ENCODE measurements around the gene PKNOX1.
A peak's percentile ranks its signal among the peaks of the same experiment; 100 is the strongest.
"Not testable (repeated sequence)": the region's sequence is repeated elsewhere in the genome, so short reads cannot be mapped to it uniquely, and the experiment has no call there.

PKNOX1 gene, protein sequence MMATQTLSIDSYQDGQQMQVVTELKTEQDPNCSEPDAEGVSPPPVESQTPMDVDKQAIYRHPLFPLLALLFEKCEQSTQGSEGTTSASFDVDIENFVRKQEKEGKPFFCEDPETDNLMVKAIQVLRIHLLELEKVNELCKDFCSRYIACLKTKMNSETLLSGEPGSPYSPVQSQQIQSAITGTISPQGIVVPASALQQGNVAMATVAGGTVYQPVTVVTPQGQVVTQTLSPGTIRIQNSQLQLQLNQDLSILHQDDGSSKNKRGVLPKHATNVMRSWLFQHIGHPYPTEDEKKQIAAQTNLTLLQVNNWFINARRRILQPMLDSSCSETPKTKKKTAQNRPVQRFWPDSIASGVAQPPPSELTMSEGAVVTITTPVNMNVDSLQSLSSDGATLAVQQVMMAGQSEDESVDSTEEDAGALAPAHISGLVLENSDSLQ

DNA sequence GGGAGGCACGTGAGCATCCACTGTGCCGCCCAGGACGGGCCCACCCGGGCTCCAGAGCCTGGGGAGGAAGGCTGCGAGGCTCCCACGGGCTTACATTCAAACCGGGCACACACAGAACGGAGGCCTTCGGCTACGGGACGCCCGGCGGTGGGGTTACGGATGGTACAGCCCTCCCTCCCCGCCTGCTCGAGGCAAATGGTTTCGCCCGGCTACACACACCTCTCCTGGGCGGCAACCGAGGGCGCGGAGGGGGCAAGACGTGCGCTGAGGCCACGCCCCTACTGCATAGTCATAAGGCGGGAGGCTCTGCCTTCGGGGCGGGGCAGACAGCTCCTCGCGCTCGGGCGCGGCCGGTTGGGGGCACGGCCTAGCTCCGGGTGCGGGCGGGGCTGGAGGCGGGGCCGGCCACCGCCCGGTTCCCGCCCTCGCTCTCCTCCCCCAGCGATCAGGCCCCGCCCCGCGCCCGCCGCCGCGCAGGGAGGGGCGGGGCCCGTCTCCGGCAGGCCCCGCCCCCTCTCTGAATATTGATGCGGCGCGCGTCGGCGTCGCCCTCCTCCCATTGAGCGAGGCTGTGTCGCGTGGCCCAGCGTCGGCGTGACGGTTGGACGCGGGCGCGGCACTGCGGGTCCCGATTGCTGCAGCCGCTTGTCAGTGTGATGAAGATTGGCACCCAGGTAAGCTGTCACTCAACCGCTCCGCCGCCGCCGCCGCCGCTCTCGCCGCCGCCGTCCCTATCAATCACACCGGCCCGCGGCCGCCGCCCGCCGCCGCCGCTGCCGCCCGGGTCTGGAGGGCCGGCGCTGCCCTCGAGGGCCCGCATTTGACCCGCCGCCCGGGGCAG, at the start of gene PKNOX1:
Gene PKNOX1 (plus strand): TSS at position 572 of the 841 bp plus-strand sequence. CDS start 29,820 bp downstream, outside the sequence.
- Histone ChIP-seq H3K4me3 (ENCODE audit: low read length) (peak within 1 kb of the TSS; percentile 62), H3K36me3 (ENCODE audit: control insufficient read depth, low read depth, low read length) (peaks cover 18% of the 10 kb centered on the region), H3K9me3 (ENCODE audit: control insufficient read depth, low read depth, low read length) (no peaks in the 10 kb centered on the region), H3K27ac (ENCODE audit: low read length) (peak within 1 kb of the TSS; percentile 81), H3K4me1 (ENCODE audit: control insufficient read depth, low read depth, low read length) (peaks cover 40% of the 10 kb centered on the region), H3K9ac (ENCODE audit: low read length) (peak within 1 kb of the TSS; percentile 90), H3K27me3 (ENCODE audit: control insufficient read depth, insufficient read depth, low read length) (no peaks in the 10 kb centered on the region)

DNA sequence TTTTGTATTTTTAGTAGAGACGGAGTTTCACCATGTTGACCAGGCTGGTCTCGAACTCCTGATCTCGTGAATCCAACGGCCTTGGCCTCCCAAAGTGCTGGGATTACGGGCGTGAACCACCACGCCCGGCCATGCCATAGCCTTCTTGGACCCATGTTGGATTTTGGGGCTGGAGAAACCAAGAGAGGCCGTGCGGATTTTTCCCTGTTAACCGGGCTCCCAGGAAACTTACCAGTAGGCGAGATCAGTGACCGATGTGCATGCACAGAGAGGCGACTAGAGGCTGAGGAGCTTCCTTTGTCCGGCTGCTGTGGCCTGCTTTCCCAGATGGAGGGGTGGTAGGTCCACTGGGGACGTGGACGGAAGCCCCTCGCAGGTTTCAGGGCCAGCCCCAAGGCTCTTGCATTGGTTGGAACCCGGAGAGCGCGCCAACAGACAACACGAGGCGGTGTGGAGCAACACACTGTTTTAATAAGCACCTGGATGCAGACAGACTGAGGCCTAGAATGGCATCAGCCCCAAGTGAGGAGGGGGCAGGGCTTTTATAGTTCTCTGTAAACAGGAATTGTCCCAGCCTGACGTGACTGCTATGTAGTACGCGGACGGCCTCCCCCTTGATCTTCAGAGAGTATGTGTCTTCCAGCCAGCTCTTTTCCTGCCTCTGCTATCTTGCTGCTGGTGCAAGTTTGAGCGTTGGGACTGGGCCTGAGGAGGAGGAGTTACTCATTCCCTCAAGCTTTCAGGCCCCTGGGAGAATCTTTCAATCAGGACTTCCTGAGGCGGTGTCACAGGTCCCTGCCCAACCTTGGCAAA, 49.0 kb upstream of the PKNOX1 start, which contains the start of gene ERVH48-1:
Gene ERVH48-1 (minus strand): TSS at position 517 of the 813 bp plus-strand sequence. CDS start 6,624 bp downstream, outside the sequence.
- H3K27me3 ChIP-seq (ENCODE audit: control insufficient read depth, insufficient read depth, low read length) = no peaks in the 10 kb centered on the region
- H3K9ac ChIP-seq (ENCODE audit: low read length) = peak within 1 kb of the TSS; percentile 55
- H3K36me3 ChIP-seq (ENCODE audit: control insufficient read depth, low read depth, low read length) = no peaks in the 10 kb centered on the region
- H3K4me3 ChIP-seq (ENCODE audit: low read length) = no peak within 1 kb of the TSS
- H3K27ac ChIP-seq (ENCODE audit: low read length) = peak within 1 kb of the TSS; percentile 65
- H3K9me3 ChIP-seq (ENCODE audit: control insufficient read depth, low read depth, low read length) = no peaks in the 10 kb centered on the region
- H3K4me1 ChIP-seq (ENCODE audit: control insufficient read depth, low read depth, low read length) = peaks cover 15% of the 10 kb centered on the region

DNA sequence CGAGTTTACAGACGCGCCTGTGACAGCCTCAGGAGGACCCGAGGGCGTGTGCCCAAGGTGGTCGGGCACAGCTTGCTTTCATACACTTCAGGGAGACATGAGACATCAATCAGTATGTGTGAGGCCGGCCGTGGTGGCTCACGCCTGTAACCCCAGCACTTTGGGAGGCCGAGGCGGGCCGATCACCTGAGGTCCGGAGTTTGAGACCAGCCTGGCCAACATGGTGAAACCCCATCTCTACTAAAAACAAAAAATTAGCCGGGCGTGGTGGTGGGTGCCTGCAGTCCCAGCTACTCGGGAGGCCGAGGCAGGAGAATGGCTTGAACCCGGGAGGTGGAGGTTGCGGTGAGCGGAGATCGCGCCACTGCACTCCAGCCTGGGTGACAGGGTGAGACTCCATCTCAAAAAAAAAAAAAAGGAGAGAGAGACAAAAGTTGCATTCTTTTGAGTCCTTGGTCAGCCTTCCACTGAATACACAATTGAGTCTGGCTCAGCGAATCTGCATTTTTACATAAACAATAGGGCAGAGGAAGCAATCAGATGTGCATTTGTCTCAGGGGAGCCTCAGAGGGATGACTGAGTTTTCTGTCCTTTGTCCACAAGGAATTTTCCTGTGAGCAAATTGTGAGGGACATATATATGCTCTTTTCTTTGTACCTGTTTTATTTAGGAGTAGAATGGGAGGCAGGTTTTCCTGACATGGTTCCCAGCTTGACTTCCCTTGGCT, 46.7 kb upstream of the PKNOX1 start:
- not testable (repeated sequence) for H3K27ac ChIP-seq (ENCODE audit: low read length); H3K4me3 ChIP-seq (ENCODE audit: low read length); H3K9ac ChIP-seq (ENCODE audit: low read length); H3K9me3 ChIP-seq (ENCODE audit: control insufficient read depth, low read depth, low read length); H3K36me3 ChIP-seq (ENCODE audit: control insufficient read depth, low read depth, low read length); H3K27me3 ChIP-seq (ENCODE audit: control insufficient read depth, insufficient read depth, low read length)
- peaks cover 21% of the 10 kb centered on the region for H3K4me1 ChIP-seq (ENCODE audit: control insufficient read depth, low read depth, low read length)

DNA sequence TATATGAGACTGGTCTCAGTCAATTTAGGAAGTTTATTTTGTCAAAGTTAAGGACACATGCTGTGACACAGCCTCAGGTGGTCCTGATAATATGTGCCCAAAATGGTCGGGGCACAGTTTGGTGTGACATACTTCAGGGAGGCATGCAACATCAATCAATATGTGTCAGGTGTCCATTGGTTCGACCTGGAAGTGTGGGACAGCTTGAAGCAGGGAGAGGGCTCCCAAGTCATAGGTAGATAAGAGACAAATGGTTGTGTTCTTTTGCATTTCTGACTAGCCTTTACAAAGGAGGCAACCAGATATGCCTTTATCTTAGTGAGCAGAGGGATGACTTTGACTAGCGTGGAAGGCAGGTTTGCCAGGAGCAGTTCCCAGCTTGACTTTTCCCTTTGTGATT, 44.4 kb upstream of the PKNOX1 start:
- H3K27ac ChIP-seq (ENCODE audit: low read length) = no peak overlapping the region
- no peaks in the 10 kb centered on the region for H3K27me3 ChIP-seq (ENCODE audit: control insufficient read depth, insufficient read depth, low read length)
- no peak overlapping the region for H3K4me3 ChIP-seq (ENCODE audit: low read length)
- H3K9ac ChIP-seq (ENCODE audit: low read length) = no peak overlapping the region
- no peaks in the 10 kb centered on the region for H3K36me3 ChIP-seq (ENCODE audit: control insufficient read depth, low read depth, low read length)
- H3K9me3 ChIP-seq (ENCODE audit: control insufficient read depth, low read depth, low read length) = no peaks in the 10 kb centered on the region
- H3K4me1 ChIP-seq (ENCODE audit: control insufficient read depth, low read depth, low read length) = peaks cover 10% of the 10 kb centered on the region

DNA sequence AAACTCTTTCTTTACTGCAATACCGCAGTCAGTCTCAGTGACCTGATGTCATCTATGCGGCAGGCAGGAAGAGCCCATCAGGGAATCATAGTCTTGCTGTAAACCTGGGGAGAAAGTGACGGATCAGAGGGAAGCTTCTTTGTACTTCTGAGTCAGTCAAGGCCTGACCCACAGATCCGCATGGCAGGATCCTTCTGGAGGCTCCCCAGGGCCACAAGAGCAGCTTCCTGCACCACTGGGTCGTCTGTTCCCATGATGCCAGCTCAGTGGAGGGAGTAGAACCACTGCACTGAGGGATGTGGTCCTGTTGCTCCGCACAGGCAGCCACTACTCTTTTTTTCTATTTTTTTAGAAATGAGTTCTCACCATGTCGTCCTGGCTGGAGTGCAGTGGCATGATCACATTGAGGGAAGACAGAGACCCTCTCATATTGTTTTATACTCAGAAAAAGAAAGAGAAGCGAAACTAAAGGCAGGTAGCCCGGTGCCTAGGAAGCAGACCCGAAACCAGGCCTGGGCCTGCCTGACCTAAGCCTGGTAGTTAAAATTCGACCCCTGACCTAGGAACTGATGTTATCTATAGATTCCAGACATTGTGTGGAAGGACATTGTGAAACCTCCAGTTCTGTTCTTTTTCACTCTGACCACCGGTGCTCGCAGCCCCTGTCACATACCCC, 42.7 kb upstream of the PKNOX1 start:
- no peaks in the 10 kb centered on the region for H3K36me3 ChIP-seq (ENCODE audit: control insufficient read depth, low read depth, low read length)
- H3K9me3 ChIP-seq (ENCODE audit: control insufficient read depth, low read depth, low read length) = no peaks in the 10 kb centered on the region
- no peak overlapping the region for H3K27ac ChIP-seq (ENCODE audit: low read length)
- H3K9ac ChIP-seq (ENCODE audit: low read length) = no peak overlapping the region
- H3K4me1 ChIP-seq (ENCODE audit: control insufficient read depth, low read depth, low read length) = peaks cover 17% of the 10 kb centered on the region
- H3K4me3 ChIP-seq (ENCODE audit: low read length) = no peak overlapping the region
- H3K27me3 ChIP-seq (ENCODE audit: control insufficient read depth, insufficient read depth, low read length) = no peaks in the 10 kb centered on the region

DNA sequence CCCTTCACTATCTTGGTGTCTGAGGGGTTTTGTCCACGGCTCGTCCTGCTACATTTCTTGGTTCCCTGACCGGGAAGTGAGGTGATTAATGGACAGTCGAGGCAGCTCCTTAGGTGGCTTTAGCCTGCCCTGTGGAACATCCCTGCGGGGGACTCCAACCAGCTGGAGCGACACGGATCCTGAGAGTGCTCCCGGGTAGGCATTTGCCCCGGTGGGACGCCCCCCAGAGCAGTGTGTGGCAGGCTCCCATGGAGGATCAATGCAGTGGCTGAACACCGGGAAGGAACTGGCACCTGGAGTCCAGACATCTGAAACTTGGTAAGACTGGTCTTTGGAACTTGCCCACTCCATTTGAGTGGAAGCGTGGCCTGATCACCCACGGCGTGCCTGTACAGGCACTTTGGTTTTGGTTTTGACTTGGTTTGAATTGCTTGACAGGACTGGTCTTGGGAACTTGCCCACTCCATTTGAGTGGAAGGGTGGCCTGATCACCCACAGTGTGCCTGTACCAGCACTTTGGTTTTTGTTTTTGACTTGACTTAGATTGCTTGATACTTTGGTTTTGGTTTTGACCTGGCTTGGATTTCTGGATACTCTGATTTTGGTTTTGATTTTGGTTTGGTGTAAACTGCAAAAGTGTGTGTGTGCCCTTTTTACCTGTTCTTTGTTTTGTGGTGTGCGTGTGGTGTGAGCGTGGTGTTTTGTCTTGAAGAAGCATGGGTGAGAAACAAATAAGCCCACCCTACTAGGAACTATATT, 41.8 kb upstream of the PKNOX1 start:
- H3K4me3 ChIP-seq (ENCODE audit: low read length); H3K36me3 ChIP-seq (ENCODE audit: control insufficient read depth, low read depth, low read length); H3K9me3 ChIP-seq (ENCODE audit: control insufficient read depth, low read depth, low read length); H3K27me3 ChIP-seq (ENCODE audit: control insufficient read depth, insufficient read depth, low read length); H3K27ac ChIP-seq (ENCODE audit: low read length); H3K9ac ChIP-seq (ENCODE audit: low read length): not testable (repeated sequence)
- peaks cover 19% of the 10 kb centered on the region for H3K4me1 ChIP-seq (ENCODE audit: control insufficient read depth, low read depth, low read length)

DNA sequence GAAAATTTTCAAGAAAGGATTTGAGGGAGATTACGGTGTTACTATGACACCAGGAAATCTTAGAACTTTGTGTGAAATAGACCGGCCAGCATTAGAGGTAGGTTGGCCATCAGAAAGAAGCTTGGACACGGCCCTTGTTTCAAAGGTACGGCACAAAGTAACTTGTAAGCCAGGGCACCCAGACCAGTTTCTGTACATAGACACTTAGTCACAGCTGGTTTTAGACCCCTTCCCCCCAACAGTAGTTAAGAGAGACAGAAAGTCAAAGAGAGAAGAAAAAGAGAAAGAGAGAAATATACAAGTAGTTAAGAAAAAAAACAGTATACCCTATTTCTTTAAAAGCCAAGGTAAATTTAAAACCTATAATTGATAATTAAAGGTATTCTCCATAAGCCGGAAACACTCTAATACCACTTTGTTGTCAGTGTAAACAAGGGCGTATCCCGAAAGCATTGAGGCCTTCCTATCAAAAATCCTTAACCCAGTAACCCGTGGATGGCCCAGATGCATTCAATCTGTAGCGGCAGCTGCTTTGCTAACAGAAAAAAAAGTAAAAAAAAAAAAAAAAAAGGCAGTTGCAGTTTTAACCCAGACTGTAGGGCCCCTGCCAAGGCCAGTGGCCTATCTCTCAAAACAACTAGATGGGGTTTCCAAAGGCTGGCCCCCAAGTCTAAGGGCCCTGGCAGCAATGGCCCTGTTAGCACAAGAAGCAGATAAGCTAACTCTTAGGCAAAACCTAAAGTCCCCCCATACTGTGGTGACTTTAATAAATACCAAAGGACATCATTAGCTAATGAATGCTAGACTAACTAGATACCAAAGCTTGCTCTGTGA, 41.0 kb upstream of the PKNOX1 start:
- H3K4me1 ChIP-seq (ENCODE audit: control insufficient read depth, low read depth, low read length) = peaks cover 20% of the 10 kb centered on the region
- not testable (repeated sequence) for H3K4me3 ChIP-seq (ENCODE audit: low read length); H3K9me3 ChIP-seq (ENCODE audit: control insufficient read depth, low read depth, low read length); H3K27me3 ChIP-seq (ENCODE audit: control insufficient read depth, insufficient read depth, low read length); H3K27ac ChIP-seq (ENCODE audit: low read length); H3K9ac ChIP-seq (ENCODE audit: low read length); H3K36me3 ChIP-seq (ENCODE audit: control insufficient read depth, low read depth, low read length)

DNA sequence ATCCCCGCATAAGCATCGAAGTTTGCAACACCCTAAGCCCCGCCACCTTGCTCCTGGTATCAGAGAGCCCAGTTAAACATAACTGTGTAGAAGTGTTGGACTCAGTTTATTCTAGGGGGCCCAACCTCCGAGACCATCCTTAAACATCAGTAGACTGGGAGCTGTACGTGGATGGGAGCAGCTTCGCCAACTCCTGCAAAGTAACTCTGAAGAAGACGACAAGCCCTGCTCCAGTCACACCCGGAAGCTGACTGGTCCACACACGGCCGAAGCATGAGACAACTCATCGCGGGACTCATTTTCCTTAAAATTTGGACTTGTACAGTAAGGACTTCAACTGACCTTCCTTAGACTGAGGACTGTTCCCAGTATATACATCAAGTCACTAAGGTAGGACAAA, 40.4 kb upstream of the PKNOX1 start:
- H3K27me3 ChIP-seq (ENCODE audit: control insufficient read depth, insufficient read depth, low read length); H3K9ac ChIP-seq (ENCODE audit: low read length); H3K27ac ChIP-seq (ENCODE audit: low read length); H3K36me3 ChIP-seq (ENCODE audit: control insufficient read depth, low read depth, low read length); H3K4me3 ChIP-seq (ENCODE audit: low read length); H3K9me3 ChIP-seq (ENCODE audit: control insufficient read depth, low read depth, low read length): not testable (repeated sequence)
- H3K4me1 ChIP-seq (ENCODE audit: control insufficient read depth, low read depth, low read length) = peaks cover 20% of the 10 kb centered on the region

DNA sequence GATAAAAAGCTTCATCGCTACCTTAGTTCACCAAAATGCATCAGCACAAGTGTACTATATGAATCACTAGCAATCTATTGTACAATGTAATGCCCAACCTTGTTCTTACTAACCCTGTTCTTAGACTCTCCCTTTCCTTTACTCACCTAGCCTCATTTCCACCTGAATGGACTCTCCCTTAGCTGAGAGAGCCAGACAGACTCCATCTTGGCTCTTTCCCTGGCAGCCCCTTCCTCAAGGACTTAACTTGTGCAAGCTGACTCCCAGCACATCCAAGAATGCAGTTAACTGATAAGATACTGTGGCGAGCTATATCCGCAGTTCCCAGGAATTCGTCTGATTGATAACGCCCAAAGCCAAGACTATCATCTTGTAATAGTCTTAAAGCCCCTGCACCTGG, 38.0 kb upstream of the PKNOX1 start:
- H3K27ac ChIP-seq (ENCODE audit: low read length); H3K9ac ChIP-seq (ENCODE audit: low read length); H3K9me3 ChIP-seq (ENCODE audit: control insufficient read depth, low read depth, low read length); H3K4me3 ChIP-seq (ENCODE audit: low read length); H3K27me3 ChIP-seq (ENCODE audit: control insufficient read depth, insufficient read depth, low read length); H3K36me3 ChIP-seq (ENCODE audit: control insufficient read depth, low read depth, low read length): not testable (repeated sequence)
- peaks cover 20% of the 10 kb centered on the region for H3K4me1 ChIP-seq (ENCODE audit: control insufficient read depth, low read depth, low read length)
